Transverse colon (tissue), 3 donors: ENCODE data around the gene RAB11FIP5.

ENCODE experiments used
- POLR2A ChIP-seq: fragments of 450-650 bp; IDR thresholded peaks from one replicate; pipeline ENCODE4 v1.6.1; 2016; ENCODE audit warnings: antibody characterized with exemption, mild to moderate bottlenecking, moderate library complexity
- TF ChIP-seq, protein P1 (sequence below), 5 experiments: fragments of 200-600 bp in 3 of 5; fragments of 450-650 bp in 2 of 5; sonication (generic) in 3 of 5; IDR thresholded peaks; 1 replicate in 2 of 5; 2 replicates in 3 of 5; pipeline ENCODE4 v1.5.1; 2016 to 2017; ENCODE audit warnings: antibody characterized with exemption in 5 of 5, inconsistent platforms in 3 of 5, mild to moderate bottlenecking in 2 of 5, moderate library complexity in 1 of 5

DNA sequence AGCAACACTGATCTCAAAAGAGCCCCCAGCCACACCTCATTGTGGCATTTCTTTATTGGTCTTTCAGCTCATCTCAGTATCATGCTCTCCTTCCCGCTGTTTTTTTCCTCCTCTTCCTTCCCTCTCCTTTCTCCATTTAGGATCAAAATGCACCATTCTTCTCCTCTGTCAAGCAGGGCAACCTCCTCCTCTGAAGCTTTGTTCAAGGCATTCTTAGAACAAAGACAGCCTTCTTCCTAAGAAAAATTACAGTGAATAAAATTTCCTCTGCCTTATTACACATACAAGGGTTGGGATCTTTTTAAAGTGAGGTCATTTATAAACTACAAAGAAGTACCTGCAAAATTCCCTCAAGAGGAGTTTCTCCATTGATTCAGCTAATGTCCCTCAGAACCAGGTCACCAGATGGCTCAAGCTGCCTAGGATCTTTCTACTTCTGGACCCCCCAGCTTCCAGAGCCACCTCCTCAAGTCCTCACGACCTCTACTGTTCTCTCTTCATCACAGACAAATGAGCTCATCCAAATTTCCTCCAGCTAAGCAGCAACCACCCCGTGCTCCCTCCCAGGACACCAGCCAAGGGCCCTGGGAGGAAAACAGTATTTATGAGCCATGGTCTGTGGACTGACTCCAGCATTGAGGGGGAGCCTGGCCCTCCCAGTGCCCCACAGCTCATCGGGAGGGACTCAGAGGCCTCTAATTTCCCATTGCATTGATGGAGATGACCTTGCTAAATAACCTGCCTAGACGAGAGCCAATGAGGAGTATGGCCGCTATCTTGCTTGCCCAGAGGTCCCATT, 59.2 kb downstream of the RAB11FIP5 start:
- TF ChIP-seq, protein P1, sequence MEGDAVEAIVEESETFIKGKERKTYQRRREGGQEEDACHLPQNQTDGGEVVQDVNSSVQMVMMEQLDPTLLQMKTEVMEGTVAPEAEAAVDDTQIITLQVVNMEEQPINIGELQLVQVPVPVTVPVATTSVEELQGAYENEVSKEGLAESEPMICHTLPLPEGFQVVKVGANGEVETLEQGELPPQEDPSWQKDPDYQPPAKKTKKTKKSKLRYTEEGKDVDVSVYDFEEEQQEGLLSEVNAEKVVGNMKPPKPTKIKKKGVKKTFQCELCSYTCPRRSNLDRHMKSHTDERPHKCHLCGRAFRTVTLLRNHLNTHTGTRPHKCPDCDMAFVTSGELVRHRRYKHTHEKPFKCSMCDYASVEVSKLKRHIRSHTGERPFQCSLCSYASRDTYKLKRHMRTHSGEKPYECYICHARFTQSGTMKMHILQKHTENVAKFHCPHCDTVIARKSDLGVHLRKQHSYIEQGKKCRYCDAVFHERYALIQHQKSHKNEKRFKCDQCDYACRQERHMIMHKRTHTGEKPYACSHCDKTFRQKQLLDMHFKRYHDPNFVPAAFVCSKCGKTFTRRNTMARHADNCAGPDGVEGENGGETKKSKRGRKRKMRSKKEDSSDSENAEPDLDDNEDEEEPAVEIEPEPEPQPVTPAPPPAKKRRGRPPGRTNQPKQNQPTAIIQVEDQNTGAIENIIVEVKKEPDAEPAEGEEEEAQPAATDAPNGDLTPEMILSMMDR (IDR thresholded peaks at IDR 0.05), result no peak
- TF ChIP-seq POLR2A, result no peak
